ENCODE data around the gene ZNF71. TPM values are rescaled to one million over a fixed set of nuclear protein-coding genes. Genes with fewer than 3 reads are reported as not detected.

Gene ZNF71
- total RNA-seq, 1 experiment from 2014 or later = 8.0 TPM

DNA sequence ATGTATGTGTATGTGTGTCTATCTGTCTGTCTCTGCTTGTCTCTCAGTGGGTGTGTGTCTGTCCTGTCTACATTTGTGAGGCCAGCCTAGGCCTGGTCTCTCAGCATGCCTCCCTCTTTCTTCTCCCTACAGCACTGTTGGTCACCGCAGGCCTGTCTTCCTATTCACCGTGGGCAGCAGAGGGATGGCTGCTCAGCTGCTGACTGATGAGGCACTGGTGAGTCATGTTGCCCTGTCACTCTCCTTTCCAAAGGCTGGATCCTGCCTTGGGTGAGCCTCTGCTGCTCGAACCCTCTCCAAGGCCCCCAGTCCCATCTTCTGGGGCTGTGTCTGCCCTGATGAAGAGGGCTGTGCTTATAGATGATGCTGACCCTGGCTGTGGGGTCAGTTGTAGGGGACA lies 6.3 kb downstream of the ZNF71 start:
- ChIA-PET CTCF (no interaction called here), POLR2A (no interaction called here)
- no peak for DNase-seq (ENCODE audit: low spot score)
- TF ChIP-seq SMAD3 (CRISPR knock-in tag; IDR thresholded peaks at IDR 0.05; ENCODE audit: borderline replicate concordance) (no peak), GRHL2 (CRISPR knock-in tag; IDR thresholded peaks at IDR 0.05; ENCODE audit: insufficient replicate concordance, severe bottlenecking) (no peak), CBFB (CRISPR knock-in tag; IDR thresholded peaks at IDR 0.05; ENCODE audit: low read depth) (no peak), ELF4 (CRISPR knock-in tag; IDR thresholded peaks at IDR 0.05; ENCODE audit: low read depth) (no peak)
- TF ChIP-seq, protein P1, sequence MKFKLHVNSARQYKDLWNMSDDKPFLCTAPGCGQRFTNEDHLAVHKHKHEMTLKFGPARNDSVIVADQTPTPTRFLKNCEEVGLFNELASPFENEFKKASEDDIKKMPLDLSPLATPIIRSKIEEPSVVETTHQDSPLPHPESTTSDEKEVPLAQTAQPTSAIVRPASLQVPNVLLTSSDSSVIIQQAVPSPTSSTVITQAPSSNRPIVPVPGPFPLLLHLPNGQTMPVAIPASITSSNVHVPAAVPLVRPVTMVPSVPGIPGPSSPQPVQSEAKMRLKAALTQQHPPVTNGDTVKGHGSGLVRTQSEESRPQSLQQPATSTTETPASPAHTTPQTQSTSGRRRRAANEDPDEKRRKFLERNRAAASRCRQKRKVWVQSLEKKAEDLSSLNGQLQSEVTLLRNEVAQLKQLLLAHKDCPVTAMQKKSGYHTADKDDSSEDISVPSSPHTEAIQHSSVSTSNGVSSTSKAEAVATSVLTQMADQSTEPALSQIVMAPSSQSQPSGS (CRISPR knock-in tag; IDR thresholded peaks at IDR 0.05; ENCODE audit: borderline replicate concordance, low read depth) = no peak
- TF ChIP-seq, protein P2, sequence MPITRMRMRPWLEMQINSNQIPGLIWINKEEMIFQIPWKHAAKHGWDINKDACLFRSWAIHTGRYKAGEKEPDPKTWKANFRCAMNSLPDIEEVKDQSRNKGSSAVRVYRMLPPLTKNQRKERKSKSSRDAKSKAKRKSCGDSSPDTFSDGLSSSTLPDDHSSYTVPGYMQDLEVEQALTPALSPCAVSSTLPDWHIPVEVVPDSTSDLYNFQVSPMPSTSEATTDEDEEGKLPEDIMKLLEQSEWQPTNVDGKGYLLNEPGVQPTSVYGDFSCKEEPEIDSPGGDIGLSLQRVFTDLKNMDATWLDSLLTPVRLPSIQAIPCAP (CRISPR knock-in tag; IDR thresholded peaks at IDR 0.05) = no peak
- ATAC-seq = no peak
- no peaks in the 10 kb centered on the region; the same call in 1 of the 2 replicates for H3K4me1 Mint-ChIP-seq
- no peaks in the 10 kb centered on the region for H3K27me3 Mint-ChIP-seq (ENCODE audit: low read depth)
- no peak overlapping the region for H3K27ac Mint-ChIP-seq
- H3K4me3 Mint-ChIP-seq = no peak overlapping the region
- H3K36me3 Mint-ChIP-seq = peaks cover 60% of the 10 kb centered on the region
- H3K9me3 Mint-ChIP-seq = peaks cover 50% of the 10 kb centered on the region

GRCh38 chr19:56603829-56604228 lies 8.7 kb downstream of the ZNF71 start:
- Mint-ChIP-seq H3K4me1 (no peaks in the 10 kb centered on the region), H3K27me3 (ENCODE audit: low read depth) (no peaks in the 10 kb centered on the region; the same call in 1 of the 2 replicates), H3K4me3 (no peak overlapping the region), H3K36me3 (peaks cover 68% of the 10 kb centered on the region), H3K9me3 (peaks cover 66% of the 10 kb centered on the region), H3K27ac (no peak overlapping the region)
- TF ChIP-seq SMAD3 (CRISPR knock-in tag; IDR thresholded peaks at IDR 0.05; ENCODE audit: borderline replicate concordance) (no peak), NR3C1 (CRISPR knock-in tag; conservative IDR thresholded peaks at IDR 0.05; ENCODE audit: low read depth) (no peak), ZNF232 (CRISPR knock-in tag; IDR thresholded peaks at IDR 0.05) (no peak), ZNF396 (CRISPR knock-in tag; IDR thresholded peaks at IDR 0.05; ENCODE audit: borderline replicate concordance) (no peak), NR2C2 (CRISPR knock-in tag; IDR thresholded peaks at IDR 0.05) (no peak), SOX15 (CRISPR knock-in tag; IDR thresholded peaks at IDR 0.05) (no peak), ZNF121 (CRISPR knock-in tag; IDR thresholded peaks at IDR 0.05) (no peak), MXD4 (CRISPR knock-in tag; IDR thresholded peaks at IDR 0.05; ENCODE audit: borderline replicate concordance) (no peak), MAX (CRISPR knock-in tag; IDR thresholded peaks at IDR 0.05) (no peak), FOXP1 (CRISPR knock-in tag; IDR thresholded peaks at IDR 0.05; ENCODE audit: borderline replicate concordance) (no peak), NFYB (CRISPR knock-in tag; conservative IDR thresholded peaks at IDR 0.05; ENCODE audit: low read depth) (no peak)
- TF ChIP-seq, protein P3, sequence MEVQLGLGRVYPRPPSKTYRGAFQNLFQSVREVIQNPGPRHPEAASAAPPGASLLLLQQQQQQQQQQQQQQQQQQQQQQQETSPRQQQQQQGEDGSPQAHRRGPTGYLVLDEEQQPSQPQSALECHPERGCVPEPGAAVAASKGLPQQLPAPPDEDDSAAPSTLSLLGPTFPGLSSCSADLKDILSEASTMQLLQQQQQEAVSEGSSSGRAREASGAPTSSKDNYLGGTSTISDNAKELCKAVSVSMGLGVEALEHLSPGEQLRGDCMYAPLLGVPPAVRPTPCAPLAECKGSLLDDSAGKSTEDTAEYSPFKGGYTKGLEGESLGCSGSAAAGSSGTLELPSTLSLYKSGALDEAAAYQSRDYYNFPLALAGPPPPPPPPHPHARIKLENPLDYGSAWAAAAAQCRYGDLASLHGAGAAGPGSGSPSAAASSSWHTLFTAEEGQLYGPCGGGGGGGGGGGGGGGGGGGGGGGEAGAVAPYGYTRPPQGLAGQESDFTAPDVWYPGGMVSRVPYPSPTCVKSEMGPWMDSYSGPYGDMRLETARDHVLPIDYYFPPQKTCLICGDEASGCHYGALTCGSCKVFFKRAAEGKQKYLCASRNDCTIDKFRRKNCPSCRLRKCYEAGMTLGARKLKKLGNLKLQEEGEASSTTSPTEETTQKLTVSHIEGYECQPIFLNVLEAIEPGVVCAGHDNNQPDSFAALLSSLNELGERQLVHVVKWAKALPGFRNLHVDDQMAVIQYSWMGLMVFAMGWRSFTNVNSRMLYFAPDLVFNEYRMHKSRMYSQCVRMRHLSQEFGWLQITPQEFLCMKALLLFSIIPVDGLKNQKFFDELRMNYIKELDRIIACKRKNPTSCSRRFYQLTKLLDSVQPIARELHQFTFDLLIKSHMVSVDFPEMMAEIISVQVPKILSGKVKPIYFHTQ (CRISPR knock-in tag; IDR thresholded peaks at IDR 0.05) = no peak
- TF ChIP-seq, protein P1 (CRISPR knock-in tag; IDR thresholded peaks at IDR 0.05; ENCODE audit: borderline replicate concordance, low read depth) = no peak
- TF ChIP-seq, protein P4, sequence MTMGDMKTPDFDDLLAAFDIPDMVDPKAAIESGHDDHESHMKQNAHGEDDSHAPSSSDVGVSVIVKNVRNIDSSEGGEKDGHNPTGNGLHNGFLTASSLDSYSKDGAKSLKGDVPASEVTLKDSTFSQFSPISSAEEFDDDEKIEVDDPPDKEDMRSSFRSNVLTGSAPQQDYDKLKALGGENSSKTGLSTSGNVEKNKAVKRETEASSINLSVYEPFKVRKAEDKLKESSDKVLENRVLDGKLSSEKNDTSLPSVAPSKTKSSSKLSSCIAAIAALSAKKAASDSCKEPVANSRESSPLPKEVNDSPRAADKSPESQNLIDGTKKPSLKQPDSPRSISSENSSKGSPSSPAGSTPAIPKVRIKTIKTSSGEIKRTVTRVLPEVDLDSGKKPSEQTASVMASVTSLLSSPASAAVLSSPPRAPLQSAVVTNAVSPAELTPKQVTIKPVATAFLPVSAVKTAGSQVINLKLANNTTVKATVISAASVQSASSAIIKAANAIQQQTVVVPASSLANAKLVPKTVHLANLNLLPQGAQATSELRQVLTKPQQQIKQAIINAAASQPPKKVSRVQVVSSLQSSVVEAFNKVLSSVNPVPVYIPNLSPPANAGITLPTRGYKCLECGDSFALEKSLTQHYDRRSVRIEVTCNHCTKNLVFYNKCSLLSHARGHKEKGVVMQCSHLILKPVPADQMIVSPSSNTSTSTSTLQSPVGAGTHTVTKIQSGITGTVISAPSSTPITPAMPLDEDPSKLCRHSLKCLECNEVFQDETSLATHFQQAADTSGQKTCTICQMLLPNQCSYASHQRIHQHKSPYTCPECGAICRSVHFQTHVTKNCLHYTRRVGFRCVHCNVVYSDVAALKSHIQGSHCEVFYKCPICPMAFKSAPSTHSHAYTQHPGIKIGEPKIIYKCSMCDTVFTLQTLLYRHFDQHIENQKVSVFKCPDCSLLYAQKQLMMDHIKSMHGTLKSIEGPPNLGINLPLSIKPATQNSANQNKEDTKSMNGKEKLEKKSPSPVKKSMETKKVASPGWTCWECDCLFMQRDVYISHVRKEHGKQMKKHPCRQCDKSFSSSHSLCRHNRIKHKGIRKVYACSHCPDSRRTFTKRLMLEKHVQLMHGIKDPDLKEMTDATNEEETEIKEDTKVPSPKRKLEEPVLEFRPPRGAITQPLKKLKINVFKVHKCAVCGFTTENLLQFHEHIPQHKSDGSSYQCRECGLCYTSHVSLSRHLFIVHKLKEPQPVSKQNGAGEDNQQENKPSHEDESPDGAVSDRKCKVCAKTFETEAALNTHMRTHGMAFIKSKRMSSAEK (CRISPR knock-in tag; IDR thresholded peaks at IDR 0.05; ENCODE audit: borderline replicate concordance) = no peak
- TF ChIP-seq, protein P5, sequence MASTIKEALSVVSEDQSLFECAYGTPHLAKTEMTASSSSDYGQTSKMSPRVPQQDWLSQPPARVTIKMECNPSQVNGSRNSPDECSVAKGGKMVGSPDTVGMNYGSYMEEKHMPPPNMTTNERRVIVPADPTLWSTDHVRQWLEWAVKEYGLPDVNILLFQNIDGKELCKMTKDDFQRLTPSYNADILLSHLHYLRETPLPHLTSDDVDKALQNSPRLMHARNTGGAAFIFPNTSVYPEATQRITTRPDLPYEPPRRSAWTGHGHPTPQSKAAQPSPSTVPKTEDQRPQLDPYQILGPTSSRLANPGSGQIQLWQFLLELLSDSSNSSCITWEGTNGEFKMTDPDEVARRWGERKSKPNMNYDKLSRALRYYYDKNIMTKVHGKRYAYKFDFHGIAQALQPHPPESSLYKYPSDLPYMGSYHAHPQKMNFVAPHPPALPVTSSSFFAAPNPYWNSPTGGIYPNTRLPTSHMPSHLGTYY (CRISPR knock-in tag; IDR thresholded peaks at IDR 0.05) = no peak
- CTCF ChIA-PET = no interaction called here
- POLR2A ChIA-PET = no interaction called here
- DNase-seq (ENCODE audit: low spot score) = no peak
- no peak for ATAC-seq

Measured in WTC11 (cell line).